HL-60/S4 treated with retinoic acid at 250 ng/mL for 4 days and 3 days (cell line): ENCODE measurements around the gene CASP7.
"Not testable (repeated sequence)": the region's sequence is repeated elsewhere in the genome, so short reads cannot be mapped to it uniquely, and the experiment has no call there.

Source experiments
- in situ Hi-C: fragments of 300-500 bp; cut with MboI; formaldehyde crosslinking; loops from 2 replicates; pipeline ENCODE4 v1.7.0; 2022; ENCODE audit warnings: low sequenced_read_pairs

Gene CASP7

GRCh38 chr10:113679463-113680189, at the start of gene CASP7:
Gene CASP7, plus strand, starts transcription at chr10:113679912. Its CDS starts 17,582 bp downstream, at chr10:113697494.
- in situ Hi-C loops: no loop called here

- in situ Hi-C loops: no loop called here
Observed at GRCh38 chr10:113630929-113631533, 48.7 kb upstream of the CASP7 start.

- in situ Hi-C loops: no loop called here
Observed at GRCh38 chr10:113631684-113632367, 47.9 kb upstream of the CASP7 start.

GRCh38 chr10:113639966-113640365, 39.7 kb upstream of the CASP7 start:
- in situ Hi-C loops: no loop called here

GRCh38 chr10:113641702-113642101, 38.0 kb upstream of the CASP7 start:
- in situ Hi-C loops: no loop called here

GRCh38 chr10:113643183-113643582, 36.5 kb upstream of the CASP7 start:
- in situ Hi-C loops: no loop called here

- in situ Hi-C loops: no loop called here
Observed at GRCh38 chr10:113644185-113645120, 35.3 kb upstream of the CASP7 start.

- in situ Hi-C loops: no loop called here
Observed at GRCh38 chr10:113646336-113647201, 33.1 kb upstream of the CASP7 start.

- in situ Hi-C loops: no loop called here
Observed at GRCh38 chr10:113647812-113648211, 31.9 kb upstream of the CASP7 start.

- in situ Hi-C loops: no loop called here
Observed at GRCh38 chr10:113648478-113648877, 31.2 kb upstream of the CASP7 start.

- in situ Hi-C loops: no loop called here
Observed at GRCh38 chr10:113650172-113650571, 29.5 kb upstream of the CASP7 start.

GRCh38 chr10:113651021-113651420, 28.7 kb upstream of the CASP7 start:
- in situ Hi-C loops: no loop called here

GRCh38 chr10:113651898-113652297, 27.8 kb upstream of the CASP7 start:
- in situ Hi-C loops: no loop called here

- in situ Hi-C loops: not testable (repeated sequence)
Observed at GRCh38 chr10:113652456-113652855, 27.3 kb upstream of the CASP7 start.

GRCh38 chr10:113656896-113657295, 22.8 kb upstream of the CASP7 start:
- in situ Hi-C loops: no loop called here

- in situ Hi-C loops: no loop called here
Observed at GRCh38 chr10:113657544-113657943, 22.2 kb upstream of the CASP7 start.

- in situ Hi-C loops: no loop called here
Observed at GRCh38 chr10:113661332-113661731, 18.4 kb upstream of the CASP7 start.

GRCh38 chr10:113663142-113663541, 16.6 kb upstream of the CASP7 start:
- in situ Hi-C loops: no loop called here

GRCh38 chr10:113663908-113664307, 15.8 kb upstream of the CASP7 start, which contains the start of gene NRAP:
Gene NRAP, minus strand, starts transcription at chr10:113664041. Its CDS starts 159 bp downstream, at chr10:113663882.
- in situ Hi-C loops: no loop called here

GRCh38 chr10:113665352-113665751, 14.4 kb upstream of the CASP7 start:
- in situ Hi-C loops: no loop called here
